ENCODE results near the gene VPS51. TPM values are rescaled to one million over a fixed set of nuclear protein-coding genes. Genes with fewer than 3 reads are reported as not detected.

VPS51 gene
- total RNA-seq, 1 experiment from 2014 or later = 113 TPM

GRCh38 chr11:65160643-65161042 lies 64.6 kb downstream of the VPS51 start:
- no peaks in the 10 kb centered on the region for H3K9me2 ChIP-seq (ENCODE audit: insufficient read depth)
- H3K4me2 ChIP-seq = no peak overlapping the region
- ChIA-PET CTCF (no interaction called here), POLR2A (ENCODE audit: unreplicated experiment) (no interaction called here)
- no peaks in the 10 kb centered on the region for H3K36me3 ChIP-seq (ENCODE audit: low read depth)
- H4K20me1 ChIP-seq (ENCODE audit: insufficient read depth) = no peaks in the 10 kb centered on the region
- H3K9me3 ChIP-seq (ENCODE audit: insufficient read depth, low read depth) = no peaks in the 10 kb centered on the region
- no peak overlapping the region for H3K27ac ChIP-seq
- no peak overlapping the region for H3K4me3 ChIP-seq
- DNase-seq = no peak
- intact Hi-C loops (cut with micrococcal nuclease; ENCODE audit: unreplicated experiment) = no loop called here
- H3F3A ChIP-seq (ENCODE audit: insufficient read depth, low read depth) = peaks cover 17% of the 10 kb centered on the region
- H3K4me1 ChIP-seq (replicated peaks; ENCODE audit: insufficient read depth) = no peaks in the 10 kb centered on the region
- no TSS peak for BruUV-seq (replicated peaks)
- no peak overlapping the region for H2AFZ ChIP-seq
- H3K79me2 ChIP-seq (ENCODE audit: low read depth) = no peaks in the 10 kb centered on the region
- TF ChIP-seq CTCF (conservative IDR thresholded peaks at IDR 0.05) (no peak), EZH2 (IDR thresholded peaks at IDR 0.05; ENCODE audit: low read depth) (no peak)
- H3K27me3 ChIP-seq (ENCODE audit: insufficient read depth, low read depth) = no peaks in the 10 kb centered on the region

Small RNA genes lying within 50 kb of the gene (microRNA-seq; reads per million reads assigned to microRNA genes)
- gene MIR6751 (ENCODE audit: borderline number of aligned reads, borderline replicate concordance) = not detected

Other genes starting within 250 kb of the VPS51 start
- gene EHD1, start 217.6 kb upstream of the VPS51 start, total RNA-seq (2021) = 110 and 134 TPM in 2 replicates
- 48.2 and 53.2 TPM in 2 replicates for gene ATG2A, start 179.0 kb upstream of the VPS51 start, total RNA-seq (2021)
- 13.7 and 13.9 TPM in 2 replicates for gene PPP2R5B, start 171.5 kb upstream of the VPS51 start, total RNA-seq (2021)
- gene GPHA2, start 160.3 kb upstream of the VPS51 start, total RNA-seq (2021) = 1.0 and 2.1 TPM in 2 replicates
- 4.5 and 7.1 TPM in 2 replicates for gene MAJIN, start 124.1 kb upstream of the VPS51 start, total RNA-seq (2021)
- gene BATF2, start 99.2 kb upstream of the VPS51 start, total RNA-seq (2021) = 0.46 and 1.2 TPM in 2 replicates
- 97.5 and 106 TPM in 2 replicates for gene ARL2, start 82.1 kb upstream of the VPS51 start, total RNA-seq (2021)
- gene SNX15, start 68.8 kb upstream of the VPS51 start, total RNA-seq (2021) = 38.2 and 40.6 TPM in 2 replicates
- gene SAC3D1, start 55.0 kb upstream of the VPS51 start, total RNA-seq (2021) = 33.9 and 48.0 TPM in 2 replicates
- not detected in 2 replicates for gene NAALADL1, start 37.7 kb upstream of the VPS51 start, total RNA-seq (2021)
- gene CDCA5, start 12.2 kb upstream of the VPS51 start, total RNA-seq (2021) = 86.4 and 97.8 TPM in 2 replicates
- gene ZFPL1, start 12.0 kb upstream of the VPS51 start, total RNA-seq (2021) = 63.6 and 68.2 TPM in 2 replicates
- 49.5 and 72.3 TPM in 2 replicates for gene TM7SF2, start 15.7 kb downstream of the VPS51 start, total RNA-seq (2021)
- 13.7 and 22.3 TPM in 2 replicates for gene ZNHIT2, start 21.5 kb downstream of the VPS51 start, total RNA-seq (2021)
- gene FAU, start 25.9 kb downstream of the VPS51 start, total RNA-seq (2021) = 973 and 1,165 TPM in 2 replicates
- 84.5 and 95.0 TPM in 2 replicates for gene MRPL49, start 26.1 kb downstream of the VPS51 start, total RNA-seq (2021)
- 40.9 and 51.5 TPM in 2 replicates for gene SYVN1, start 38.3 kb downstream of the VPS51 start, total RNA-seq (2021)
- not detected in 2 replicates for gene SPDYC, start 74.0 kb downstream of the VPS51 start, total RNA-seq (2021)
- 502 and 559 TPM in 2 replicates for gene CAPN1, start 85.7 kb downstream of the VPS51 start, total RNA-seq (2021)
- gene POLA2, start 165.7 kb downstream of the VPS51 start, total RNA-seq (2021) = 37.1 and 39.3 TPM in 2 replicates
- gene CDC42EP2, start 218.7 kb downstream of the VPS51 start, total RNA-seq (2021) = 17.8 and 20.8 TPM in 2 replicates
- 75.6 and 80.6 TPM in 2 replicates for gene DPF2, start 237.6 kb downstream of the VPS51 start, total RNA-seq (2021)